Lower leg skin (tissue), 3 donors: ENCODE measurements around the gene ZFYVE9.

Source experiments
- POLR2A ChIP-seq, 2 donors: fragments of 450-650 bp; IDR thresholded peaks; one replicate each; pipeline ENCODE4 v1.6.1; 2016 to 2017; ENCODE audit warnings: antibody characterized with exemption in 2 of 2, mild to moderate bottlenecking in 1 of 2, moderate library complexity in 1 of 2
- TF ChIP-seq, protein P1 (sequence below), 3 donors: fragments of 450-650 bp; IDR thresholded peaks; one replicate each; pipeline ENCODE4 v1.5.1; 2016; ENCODE audit warnings: antibody characterized with exemption in 3 of 3, mild to moderate bottlenecking in 3 of 3, moderate library complexity in 2 of 3

DNA sequence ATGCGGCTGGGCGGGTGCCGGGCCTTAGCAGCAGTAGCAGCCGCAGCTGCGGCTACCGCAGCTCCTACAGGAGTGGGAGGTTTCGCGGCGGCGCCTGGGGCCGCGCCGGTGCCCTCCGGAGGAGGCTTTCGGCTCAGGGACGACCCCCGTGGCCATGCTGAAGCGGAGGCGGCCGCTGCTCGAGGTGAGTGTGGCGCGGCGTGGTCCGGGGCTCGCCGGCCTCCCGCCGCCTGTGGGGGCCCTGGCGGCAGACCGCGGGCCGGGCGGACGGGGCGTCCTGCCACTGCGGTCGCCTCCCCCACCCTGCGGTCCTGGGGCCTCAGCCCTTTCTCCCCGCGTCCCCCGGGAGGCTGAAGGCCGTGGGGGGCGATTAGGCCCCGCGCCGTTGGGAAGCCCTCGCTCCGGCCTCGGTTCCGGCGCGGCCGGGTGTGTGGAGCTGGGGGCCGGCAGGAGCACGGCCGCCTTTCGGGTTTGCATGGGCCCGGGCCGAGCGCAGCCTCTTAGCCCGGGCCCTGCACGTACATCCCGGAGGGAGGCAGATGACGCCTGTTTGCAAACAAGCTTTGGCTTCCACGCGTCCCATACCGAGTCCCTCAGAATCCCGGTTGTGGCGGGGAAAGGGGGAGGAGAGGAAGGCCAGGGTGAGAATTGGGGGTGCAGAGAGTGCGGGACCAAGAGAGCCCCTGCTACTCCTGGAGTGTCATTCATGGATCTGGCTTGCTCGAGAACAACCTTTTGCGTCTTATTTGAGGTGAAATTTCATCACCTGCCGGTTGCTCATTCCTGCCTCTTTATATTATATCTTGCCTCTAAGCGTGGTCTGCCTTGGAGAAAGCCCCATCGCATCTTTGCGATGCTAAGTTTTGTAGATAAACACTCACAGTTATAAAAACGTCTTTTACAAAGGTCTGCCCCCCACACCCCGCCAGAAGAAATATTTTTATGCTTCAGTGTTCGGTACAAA, 613 bp downstream of the ZFYVE9 start:
- TF ChIP-seq, protein P1, sequence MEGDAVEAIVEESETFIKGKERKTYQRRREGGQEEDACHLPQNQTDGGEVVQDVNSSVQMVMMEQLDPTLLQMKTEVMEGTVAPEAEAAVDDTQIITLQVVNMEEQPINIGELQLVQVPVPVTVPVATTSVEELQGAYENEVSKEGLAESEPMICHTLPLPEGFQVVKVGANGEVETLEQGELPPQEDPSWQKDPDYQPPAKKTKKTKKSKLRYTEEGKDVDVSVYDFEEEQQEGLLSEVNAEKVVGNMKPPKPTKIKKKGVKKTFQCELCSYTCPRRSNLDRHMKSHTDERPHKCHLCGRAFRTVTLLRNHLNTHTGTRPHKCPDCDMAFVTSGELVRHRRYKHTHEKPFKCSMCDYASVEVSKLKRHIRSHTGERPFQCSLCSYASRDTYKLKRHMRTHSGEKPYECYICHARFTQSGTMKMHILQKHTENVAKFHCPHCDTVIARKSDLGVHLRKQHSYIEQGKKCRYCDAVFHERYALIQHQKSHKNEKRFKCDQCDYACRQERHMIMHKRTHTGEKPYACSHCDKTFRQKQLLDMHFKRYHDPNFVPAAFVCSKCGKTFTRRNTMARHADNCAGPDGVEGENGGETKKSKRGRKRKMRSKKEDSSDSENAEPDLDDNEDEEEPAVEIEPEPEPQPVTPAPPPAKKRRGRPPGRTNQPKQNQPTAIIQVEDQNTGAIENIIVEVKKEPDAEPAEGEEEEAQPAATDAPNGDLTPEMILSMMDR (IDR thresholded peaks at IDR 0.05): no peak
- no peak for TF ChIP-seq POLR2A (IDR thresholded peaks at IDR 0.05)
